DMS153 (cell line): ENCODE results near the gene ZNF208.
"Not testable (repeated sequence)": the region's sequence is repeated elsewhere in the genome, so short reads cannot be mapped to it uniquely, and the experiment has no call there.

Experiments
- DNase-seq: peaks from one replicate; lab custom pipeline; 2025; lab: John Stamatoyannopoulos, UW

ZNF208 gene

DNA sequence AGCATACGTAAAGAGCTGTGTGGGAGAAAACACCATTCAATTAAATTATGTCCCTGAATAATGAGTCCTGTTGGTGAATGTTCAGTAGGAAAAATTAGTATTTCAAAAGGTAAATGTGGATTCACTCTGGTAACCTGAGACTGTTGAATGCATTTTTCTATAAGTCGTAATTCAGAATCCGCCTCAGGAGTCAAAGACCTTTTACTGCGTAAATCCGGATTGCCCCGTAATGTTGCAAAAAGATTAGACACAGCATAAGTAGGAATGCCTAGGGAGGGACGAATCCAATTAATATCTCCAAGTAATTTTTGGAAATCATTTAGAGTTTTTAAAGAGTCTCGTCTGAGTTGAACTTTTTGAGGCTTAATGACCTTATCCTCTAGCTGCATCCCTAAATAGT lies 126.0 kb downstream of the ZNF208 start:
- not testable (repeated sequence) for DNase-seq

GRCh38 chr19:21883516-21883915 lies 127.2 kb downstream of the ZNF208 start:
- no peak for DNase-seq
